BE2C (cell line): ENCODE results near the gene PIGN.
"Not testable (repeated sequence)": the region's sequence is repeated elsewhere in the genome, so short reads cannot be mapped to it uniquely, and the experiment has no call there.

Experiments used
- DNase-seq: peaks from one replicate; pipeline ENCODE4 v3.0.0-alpha.2; 2020
- H3K27me3 ChIP-seq: fragments of 250-450 bp; sonication (Bioruptor Pico); 2 replicates; pipeline ENCODE4 v1.5.1; 2020; ENCODE audit warnings: mild to moderate bottlenecking
- H3K36me3 ChIP-seq: fragments of 250-450 bp; sonication (Bioruptor Pico); 2 replicates; pipeline ENCODE4 v1.5.1; 2020; ENCODE audit warnings: mild to moderate bottlenecking
- H3K4me1 ChIP-seq: fragments of 250-450 bp; sonication (Bioruptor Pico); 2 replicates; pipeline ENCODE4 v1.5.1; 2020
- H3K4me3 ChIP-seq: 2 replicates; pipeline ENCODE4 v1.5.1; 2011; ENCODE audit warnings: low read depth, low read length
- H3K9me3 ChIP-seq: fragments of 250-450 bp; sonication (Bioruptor Pico); 2 replicates; pipeline ENCODE4 v1.5.1; 2020
- CTCF ChIP-seq: IDR thresholded peaks from 2 replicates; pipeline ENCODE4 v1.5.1; 2012; ENCODE audit warnings: mild to moderate bottlenecking, low read depth, low read length

The PIGN gene

GRCh38 chr18:62175521-62175920, 11.3 kb downstream of the PIGN start:
- Histone ChIP-seq H3K36me3 (no peaks in the 10 kb centered on the region), H3K4me1 (no peaks in the 10 kb centered on the region), H3K4me3 (no peak overlapping the region), H3K27me3 (no peaks in the 10 kb centered on the region), H3K9me3 (no peaks in the 10 kb centered on the region)
- no peak for TF ChIP-seq CTCF
- DNase-seq = no peak

GRCh38 chr18:62172298-62172697, 14.6 kb downstream of the PIGN start:
- Histone ChIP-seq H3K36me3 (no peaks in the 10 kb centered on the region), H3K4me3 (no peak overlapping the region), H3K4me1 (no peaks in the 10 kb centered on the region), H3K9me3 (no peaks in the 10 kb centered on the region), H3K27me3 (no peaks in the 10 kb centered on the region)
- DNase-seq = no peak
- no peak for TF ChIP-seq CTCF

- Histone ChIP-seq H3K4me1 (no peaks in the 10 kb centered on the region), H3K9me3 (no peaks in the 10 kb centered on the region), H3K36me3 (no peaks in the 10 kb centered on the region), H3K4me3 (no peak overlapping the region), H3K27me3 (no peaks in the 10 kb centered on the region)
- no peak for DNase-seq
- no peak for TF ChIP-seq CTCF
Observed at GRCh38 chr18:62170857-62171256, 16.0 kb downstream of the PIGN start.

GRCh38 chr18:62166524-62166923, 20.3 kb downstream of the PIGN start:
- not testable (repeated sequence) for H3K36me3 ChIP-seq, H3K27me3 ChIP-seq, H3K4me3 ChIP-seq, H3K9me3 ChIP-seq, H3K4me1 ChIP-seq, DNase-seq

- no peak overlapping the region for H3K4me3 ChIP-seq
- DNase-seq = no peak
- no peaks in the 10 kb centered on the region for H3K9me3 ChIP-seq
- no peak for TF ChIP-seq CTCF
- no peaks in the 10 kb centered on the region for H3K27me3 ChIP-seq
- no peaks in the 10 kb centered on the region for H3K4me1 ChIP-seq
- H3K36me3 ChIP-seq = no peaks in the 10 kb centered on the region
Observed at GRCh38 chr18:62165583-62165982, 21.3 kb downstream of the PIGN start.

GRCh38 chr18:62164855-62165487, 21.9 kb downstream of the PIGN start:
- no peak for DNase-seq
- H3K9me3 ChIP-seq = no peaks in the 10 kb centered on the region
- no peaks in the 10 kb centered on the region for H3K27me3 ChIP-seq
- H3K4me3 ChIP-seq = no peak overlapping the region
- H3K36me3 ChIP-seq = no peaks in the 10 kb centered on the region
- no peaks in the 10 kb centered on the region for H3K4me1 ChIP-seq
- no peak for TF ChIP-seq CTCF

GRCh38 chr18:62164310-62164709, 22.5 kb downstream of the PIGN start:
- Histone ChIP-seq H3K36me3 (no peaks in the 10 kb centered on the region), H3K4me3 (no peak overlapping the region), H3K4me1 (no peaks in the 10 kb centered on the region), H3K27me3 (no peaks in the 10 kb centered on the region), H3K9me3 (no peaks in the 10 kb centered on the region)
- DNase-seq = no peak
- TF ChIP-seq CTCF = no peak
